ENCODE results near the gene ARHGEF25. TPM values are rescaled to one million over a fixed set of nuclear protein-coding genes. Genes with fewer than 3 reads are reported as not detected.
"Not testable (repeated sequence)": the region's sequence is repeated elsewhere in the genome, so short reads cannot be mapped to it uniquely, and the experiment has no call there.

Gene ARHGEF25
- total RNA-seq, 2 experiments from 2014 or later = 1.1 to 1.2 TPM

GRCh38 chr12:57661376-57661775, 50.1 kb downstream of the ARHGEF25 start:
- Mint-ChIP-seq H3K36me3 (ENCODE audit: low read depth) (no peaks in the 10 kb centered on the region), H3K9me3 (peaks cover 3% of the 10 kb centered on the region), H3K27ac (no peak overlapping the region), H3K4me1 (ENCODE audit: low read depth) (no peaks in the 10 kb centered on the region), H3K4me3 (no peak overlapping the region), H3K27me3 (peaks cover 7% of the 10 kb centered on the region)
- ChIA-PET CTCF (interaction anchor here (1.0 to 3.1 kb wide), 6 partner anchors 12 to 78 kb away, joined by 3 to 7 read pairs (median 4); partner anchors contain the start of genes B4GALNT1 and OS9), POLR2A (no interaction called here)
- ATAC-seq (no peak), DNase-seq (no peak)
- intact Hi-C loops (cut with micrococcal nuclease) = no loop called here
- no peak for TF ChIP-seq CTCF (IDR thresholded peaks at IDR 0.05)

GRCh38 chr12:57665066-57665820, 54.0 kb downstream of the ARHGEF25 start:
- ATAC-seq; H3K27ac Mint-ChIP-seq; H3K36me3 Mint-ChIP-seq (ENCODE audit: low read depth); intact Hi-C loops (cut with micrococcal nuclease); DNase-seq; H3K4me1 Mint-ChIP-seq (ENCODE audit: low read depth); H3K9me3 Mint-ChIP-seq; H3K4me3 Mint-ChIP-seq; H3K27me3 Mint-ChIP-seq; POLR2A ChIA-PET; CTCF ChIA-PET: not testable (repeated sequence)

Other genes with a start within 250 kb of the ARHGEF25 start
- gene R3HDM2, start 180.4 kb upstream of the ARHGEF25 start, total RNA-seq = 10 to 100 TPM; 33.2 to 44.0 TPM
- gene INHBC, start 176.7 kb upstream of the ARHGEF25 start, total RNA-seq = under 1 TPM in 1 of 2 experiments, not detected in 1; 0.16 TPM
- 1 to 10 TPM; 1.7 to 2.3 TPM for gene INHBE, start 156.1 kb upstream of the ARHGEF25 start, total RNA-seq
- under 1 TPM; 0.20 to 0.83 TPM for gene GLI1, start 151.7 kb upstream of the ARHGEF25 start, total RNA-seq
- 100 to 1,000 TPM; 125 to 128 TPM for gene ARHGAP9, start 131.6 kb upstream of the ARHGEF25 start, total RNA-seq
- gene MARS1, start 123.4 kb upstream of the ARHGEF25 start, total RNA-seq = 100 to 1,000 TPM; 343 to 345 TPM
- 10 to 100 TPM; 28.0 TPM for gene DDIT3, start 90.9 kb upstream of the ARHGEF25 start, total RNA-seq
- gene MBD6, start 88.6 kb upstream of the ARHGEF25 start, total RNA-seq = 10 to 100 TPM; 46.5 to 47.3 TPM
- 10 to 100 TPM; 66.2 to 68.6 TPM for gene DCTN2, start 64.2 kb upstream of the ARHGEF25 start, total RNA-seq
- gene KIF5A, start 61.4 kb upstream of the ARHGEF25 start, total RNA-seq = 1 to 10 TPM; 1.2 to 1.3 TPM
- 10 to 100 TPM; 10.7 to 12.3 TPM for gene PIP4K2C, start 20.2 kb upstream of the ARHGEF25 start, total RNA-seq
- 10 to 100 TPM; 13.7 to 15.1 TPM for gene DTX3, start 6.6 kb upstream of the ARHGEF25 start, total RNA-seq
- 1 to 10 TPM in 1 of 2 experiments, under 1 TPM in 1; 0.61 to 1.4 TPM for gene B4GALNT1, start 21.8 kb downstream of the ARHGEF25 start, total RNA-seq
- gene OS9, start 82.7 kb downstream of the ARHGEF25 start, total RNA-seq = 10 to 100 TPM; 53.0 to 56.3 TPM
- gene AGAP2, start 127.3 kb downstream of the ARHGEF25 start, total RNA-seq = 10 to 100 TPM; 22.4 TPM
- 1 to 10 TPM; 6.9 to 7.5 TPM for gene TSPAN31, start 133.6 kb downstream of the ARHGEF25 start, total RNA-seq
- 100 to 1,000 TPM; 218 to 221 TPM for gene CDK4, start 140.9 kb downstream of the ARHGEF25 start, total RNA-seq
- gene MARCHF9, start 143.7 kb downstream of the ARHGEF25 start, total RNA-seq = 10 to 100 TPM; 23.4 to 24.3 TPM
- 1 to 10 TPM; 7.6 to 7.9 TPM for gene CYP27B1, start 155.6 kb downstream of the ARHGEF25 start, total RNA-seq
- gene METTL1, start 160.7 kb downstream of the ARHGEF25 start, total RNA-seq = 10 to 100 TPM; 29.6 to 34.1 TPM
- 1 to 10 TPM; 4.0 to 4.3 TPM for gene EEF1AKMT3, start 161.2 kb downstream of the ARHGEF25 start, total RNA-seq
- 10 to 100 TPM; 46.3 to 47.3 TPM for gene TSFM, start 171.4 kb downstream of the ARHGEF25 start, total RNA-seq
- gene AVIL, start 207.3 kb downstream of the ARHGEF25 start, total RNA-seq = under 1 TPM; 0.34 to 0.49 TPM
- gene CTDSP2, start 235.3 kb downstream of the ARHGEF25 start, total RNA-seq = 10 to 100 TPM; 67.1 to 67.2 TPM

Measured in activated CD8-positive, alpha-beta T cell treated with anti-CD3 and anti-CD28 coated beads for 36 hours (primary cell).